Pancreas (tissue), 10 donors: ENCODE data around the gene AFG3L2. TPM values are rescaled to one million over a fixed set of nuclear protein-coding genes. Genes with fewer than 3 reads are reported as not detected.
A peak's percentile ranks its signal among the peaks of the same experiment; 100 is the strongest.

Experiments
- ATAC-seq, 4 donors: fragments of 200-7000 bp; cut with Tn5 transposase; one replicate each; pipeline versions ENCODE4 v1.8.0 to v1.9.1; 2020; ENCODE audit warnings: mild to moderate bottlenecking in 4 of 4, moderate library complexity in 4 of 4
- DNase-seq, 6 donors: peaks; one replicate each; pipeline ENCODE4 v3.0.0-alpha.2; 2020
- FAIRE-seq: peaks from 2 replicates; lab custom pipeline; 2012; peaks lifted over from hg19 to GRCh38; lab: Jason Lieb, UNC
- H3K27ac ChIP-seq, 4 donors: fragments of 200-600 bp; sonication (generic); 1 replicate in 3 of 4; 2 replicates in 1 of 4; pipeline versions ENCODE4 v1.5.0 to v1.8.0; 2020
- H3K27me3 ChIP-seq, 4 donors: fragments of 200-600 bp; one replicate each; pipeline ENCODE4 v1.8.0; 2021
- H3K36me3 ChIP-seq, 3 donors: fragments of 200-600 bp; sonication (generic) in 1 of 3; one replicate each; pipeline versions ENCODE4 v1.5.0 to v1.8.0; 2020 to 2021
- H3K4me1 ChIP-seq, 3 donors: fragments of 200-600 bp; one replicate each; pipeline ENCODE4 v1.8.0; 2021
- H3K4me3 ChIP-seq, 4 donors: fragments of 200-600 bp; sonication (generic) in 2 of 4; one replicate each; pipeline versions ENCODE4 v1.5.0 to v1.8.0; 2020 to 2021
- H3K9me3 ChIP-seq, 4 donors: fragments of 200-600 bp; one replicate each; pipeline ENCODE4 v1.8.0; 2021
- CTCF ChIP-seq, 4 donors: fragments of 200-600 bp; sonication (generic) in 3 of 4; IDR thresholded peaks; one replicate each; pipeline versions ENCODE4 v1.5.0 to v1.8.0; 2021; ENCODE audit warnings: antibody characterized with exemption in 4 of 4
- WGBS, 2 donors: extraction: QIAGEN DNeasy Blood & Tissue Kit; methylation state at CpG; one replicate each; pipeline ENCODE4 v1.1.7; 2013; 5-methylcytosine and 5-hydroxymethylcytosine counted together
- intact Hi-C, 3 donors: fragments of 100-400 bp; cut with DNase I; formaldehyde crosslinking; loops; one replicate each; pipeline versions ENCODE4 v1.11.1 to v1.14.2; 2022
- polyA plus RNA-seq, 2 donors: library from polyadenylated mRNA; stranded (reverse); fragments of 200-250 nt; gene quantifications; one replicate each; pipeline ENCODE4 v1.2.3, GENCODE V29; 2013
- total RNA-seq, 6 donors: library from RNA; stranded (reverse); fragmentation: NEBNext Ultra II Directional in 4 of 6; extraction: Animal tissue kit (Norgen Biotek cat#: 25700) in 4 of 6; gene quantifications; one replicate each; pipeline versions ENCODE4 v1.2.1 to v1.2.4, GENCODE V29; 2021 to 2023
- donor health status: healthy with polysubstance abuse.
- donor health status: DM: no; HTN: no; CAD: no; lungs with moderate emphysema.
- donor health status: DM: no; HTN: no; CAD: no.
- donor health status: control.
- donor health status: control.
- donor health status: Bipolar disorder and iron deficiency.
- donor health status: DM: yes; HTN: yes; CAD: no.
- donor health status: DM: no; HTN: no; CAD: no.
- donor health status: DM: no; HTN: no; CAD: no.
- donor health status: DM: yes; HTN: yes; CAD: no.

AFG3L2 gene
- total and polyA plus RNA-seq, 8 donors, result 13.6 to 31.1 (median 23.4) TPM

GRCh38 chr18:12325726-12326245, 51.2 kb downstream of the AFG3L2 start:
- Histone ChIP-seq H3K27ac (no peak overlapping the region), H3K9me3 (no peaks in the 10 kb centered on the region), H3K4me3 (no peak overlapping the region), H3K36me3 (peaks cover 6 to 17% (median 15%) of the 10 kb centered on the region in 3 donors), H3K27me3 (no peaks in the 10 kb centered on the region), H3K4me1 (no peaks in the 10 kb centered on the region)
- no peak for DNase-seq
- no peak for TF ChIP-seq CTCF (IDR thresholded peaks at IDR 0.05)
- intact Hi-C loops, result no loop called here
- 97% methylated on average over 28 to 29 of the region's 29 CpGs for WGBS, 2 donors
- FAIRE-seq, result no peak
- no peak for ATAC-seq

- ATAC-seq, result no peak
- Histone ChIP-seq H3K4me3 (no peak overlapping the region), H3K27me3 (no peaks in the 10 kb centered on the region), H3K36me3 (peaks cover 6 to 17% (median 15%) of the 10 kb centered on the region in 3 donors), H3K4me1 (no peaks in the 10 kb centered on the region), H3K9me3 (no peaks in the 10 kb centered on the region), H3K27ac (no peak overlapping the region)
- no peak for TF ChIP-seq CTCF (IDR thresholded peaks at IDR 0.05)
- FAIRE-seq, result no peak
- WGBS, 2 donors, result 97 to 98% methylated on average over 58 of the region's 58 CpGs
- intact Hi-C loops, result no loop called here
- DNase-seq, result peak in 1 of 6 donors; percentile 57
These were observed 51.9 kb downstream of the AFG3L2 start for GRCh38 chr18:12324991-12325725.

GRCh38 chr18:12321333-12321732, 55.7 kb downstream of the AFG3L2 start:
- no peak for TF ChIP-seq CTCF (IDR thresholded peaks at IDR 0.05)
- H3K27ac ChIP-seq, result no peak overlapping the region
- FAIRE-seq, result no peak
- no peak for DNase-seq
- 54 to 59% methylated on average over 4 of the region's 4 CpGs for WGBS, 2 donors
- ATAC-seq, result no peak
- intact Hi-C loops, result no loop called here
- no peaks in the 10 kb centered on the region for H3K9me3 ChIP-seq
- H3K4me3 ChIP-seq, result no peak overlapping the region
- no peaks in the 10 kb centered on the region for H3K27me3 ChIP-seq
- H3K4me1 ChIP-seq, result peaks cover 0 to 3% (median 0%) of the 10 kb centered on the region in 3 donors
- peaks cover 6 to 17% (median 15%) of the 10 kb centered on the region in 3 donors for H3K36me3 ChIP-seq

GRCh38 chr18:12318857-12319256, 58.2 kb downstream of the AFG3L2 start:
- Histone ChIP-seq H3K36me3 (no peaks in the 10 kb centered on the region), H3K4me1 (peaks cover 15 to 26% (median 20%) of the 10 kb centered on the region in 3 donors), H3K27ac (no peak overlapping the region), H3K27me3 (no peaks in the 10 kb centered on the region), H3K9me3 (no peaks in the 10 kb centered on the region), H3K4me3 (no peak overlapping the region)
- DNase-seq (no peak), ATAC-seq (no peak), FAIRE-seq (no peak)
- 81 to 87% methylated on average over 1 to 3 of the region's 5 CpGs for WGBS, 2 donors
- intact Hi-C loops, result no loop called here
- TF ChIP-seq CTCF (IDR thresholded peaks at IDR 0.05), result no peak

GRCh38 chr18:12318334-12318697, 58.7 kb downstream of the AFG3L2 start:
- Histone ChIP-seq H3K9me3 (no peaks in the 10 kb centered on the region), H3K36me3 (no peaks in the 10 kb centered on the region), H3K27ac (no peak overlapping the region), H3K4me1 (peaks cover 18 to 30% (median 22%) of the 10 kb centered on the region in 3 donors), H3K4me3 (no peak overlapping the region), H3K27me3 (no peaks in the 10 kb centered on the region)
- whole genome bisulfite sequencing, 2 donors, result 42 to 44% methylated on average over 5 of the region's 5 CpGs
- no peak for DNase-seq
- peak in 2 of 4 donors; percentile 7 to 20 for ATAC-seq
- no peak for TF ChIP-seq CTCF (IDR thresholded peaks at IDR 0.05)
- intact Hi-C loops, result no loop called here
- no peak for FAIRE-seq
